HG02798 (cell line): ENCODE data around the gene SALL4.
"Not testable (repeated sequence)": the region's sequence is repeated elsewhere in the genome, so short reads cannot be mapped to it uniquely, and the experiment has no call there.

ENCODE experiments used
- ATAC-seq: cut with Tn5 transposase; IDR thresholded peaks from one replicate; pipeline ENCODE4 v1.9.1; 2021; ENCODE audit warnings: mild to moderate bottlenecking; ENCODE audit not compliant: unreplicated experiment, poor library complexity

The SALL4 gene

GRCh38 chr20:51803148-51803854, 980 bp upstream of the SALL4 start:
- no peak for ATAC-seq

DNA sequence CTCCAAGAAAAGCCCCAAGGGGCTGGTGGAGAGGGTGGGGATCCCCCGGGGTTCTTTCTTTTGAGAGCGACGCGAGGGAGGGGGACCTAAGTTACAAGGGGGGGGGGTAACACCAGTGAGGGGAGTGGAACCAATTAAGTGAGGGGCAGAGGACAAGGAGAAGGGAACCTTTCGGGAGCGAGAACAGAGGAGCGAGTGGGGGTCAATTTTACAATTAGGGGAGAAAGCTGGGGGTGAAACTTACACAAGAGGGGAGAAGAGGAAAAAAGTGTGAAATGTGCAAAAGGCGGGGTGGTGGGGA, 548 bp downstream of the SALL4 start:
- ATAC-seq, result no peak

DNA sequence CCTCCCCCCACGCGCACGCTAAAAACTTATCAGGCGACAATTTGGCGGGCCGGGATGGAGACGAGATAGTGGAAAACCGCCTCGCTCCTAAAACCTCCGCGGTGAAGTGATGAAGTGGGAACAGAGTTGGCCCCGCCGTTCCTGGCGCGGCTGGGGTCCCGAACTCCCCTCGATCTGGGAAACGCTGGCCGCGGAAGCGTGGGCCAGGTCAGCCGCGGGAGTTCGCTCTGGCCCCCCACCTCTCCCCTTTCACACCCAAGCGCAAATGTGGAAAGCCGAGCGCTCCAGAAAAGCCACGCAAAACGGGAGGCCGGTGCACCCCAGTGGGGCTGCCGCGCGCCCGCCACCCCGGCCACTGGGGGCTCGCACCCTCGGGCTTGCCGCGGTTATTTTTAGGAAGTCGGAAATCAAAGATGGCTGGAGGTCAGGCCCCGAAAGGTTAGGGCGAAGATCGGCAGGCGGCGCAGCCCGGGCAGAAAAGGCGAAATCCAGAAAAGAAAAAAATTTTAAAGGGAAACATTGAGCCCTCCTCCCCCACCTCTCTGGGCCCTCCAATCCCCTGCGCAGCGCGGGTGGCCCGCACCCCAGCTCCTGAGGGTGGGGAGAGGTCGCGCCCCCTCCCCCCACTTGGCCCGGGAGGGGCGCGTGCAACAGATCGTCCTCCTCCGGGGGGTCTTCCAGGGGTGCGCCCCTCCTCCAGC, 1.0 kb downstream of the SALL4 start:
- ATAC-seq, result no peak

DNA sequence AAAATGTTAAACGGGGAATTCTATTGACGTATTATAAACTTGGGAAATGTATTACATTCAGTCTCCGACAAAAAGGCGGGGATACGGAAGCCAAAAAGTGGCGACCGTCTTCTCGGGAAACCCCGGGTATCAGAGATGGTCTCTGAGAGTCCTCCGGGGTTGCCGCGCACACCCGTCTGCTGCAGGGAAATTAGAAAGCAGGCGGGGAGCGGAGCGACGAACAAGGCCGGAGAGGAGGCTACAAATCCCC, 1.5 kb downstream of the SALL4 start:
- ATAC-seq, result no peak

DNA sequence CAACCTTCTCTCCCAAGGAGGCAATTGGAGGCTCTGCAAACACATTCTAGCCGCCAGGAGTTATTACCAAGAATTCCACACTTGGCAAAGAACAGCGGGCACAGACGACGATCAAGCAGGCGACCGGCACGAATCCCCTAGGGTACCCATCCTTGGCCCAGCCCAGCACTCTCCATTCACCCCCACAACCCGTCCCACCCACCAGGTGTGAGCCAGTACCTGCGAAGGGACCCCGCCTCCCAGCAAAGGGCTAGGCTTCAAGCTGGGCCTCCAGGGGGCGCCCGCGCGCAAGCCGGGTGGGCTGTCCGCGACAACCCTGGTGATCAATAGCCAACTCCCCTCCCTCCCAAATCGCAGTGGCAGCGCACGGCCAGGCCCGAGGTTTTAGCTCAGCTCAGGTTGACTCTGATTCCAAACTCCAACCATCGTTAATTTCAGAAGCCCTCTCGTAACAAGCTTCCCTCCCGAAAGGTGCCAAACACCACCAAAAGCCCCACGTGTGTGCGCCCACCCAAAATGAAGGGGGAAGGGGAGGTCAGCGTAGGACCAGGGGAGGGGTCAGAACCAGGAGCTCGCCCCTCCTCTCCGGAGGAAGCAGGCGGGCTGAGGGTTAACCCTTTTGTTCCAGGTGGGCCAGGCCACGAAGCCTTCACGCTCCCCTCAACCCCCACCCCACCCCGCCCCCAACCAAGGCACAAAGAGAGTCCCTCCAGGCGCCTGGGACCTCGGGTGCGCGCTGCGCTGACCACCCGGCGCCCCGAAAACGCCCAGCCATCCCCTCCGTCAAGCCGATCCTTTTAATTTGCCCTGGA, 2.1 kb downstream of the SALL4 start:
- ATAC-seq, result no peak

DNA sequence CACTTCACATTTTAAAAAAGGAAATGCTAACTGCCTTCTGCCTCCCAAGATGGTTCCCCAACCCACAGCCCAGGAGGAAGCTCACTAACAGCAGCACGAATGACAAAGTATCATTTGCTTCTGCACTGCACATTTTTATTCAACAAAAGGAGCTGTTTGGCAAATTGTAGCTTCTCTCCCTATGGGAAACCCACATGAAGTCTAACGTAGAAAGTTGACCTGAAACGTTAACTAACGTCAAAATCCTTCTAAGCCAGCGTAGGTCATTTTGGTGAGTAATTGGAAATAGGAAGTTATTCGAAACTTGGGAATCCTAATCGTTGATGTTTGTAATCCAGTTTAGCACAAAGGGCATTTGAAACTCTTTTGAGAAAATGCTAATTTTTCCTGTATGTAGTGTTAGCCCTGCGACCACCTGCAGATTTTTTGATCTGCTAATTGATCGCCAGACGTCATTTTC, 2.9 kb downstream of the SALL4 start:
- ATAC-seq, result no peak

DNA sequence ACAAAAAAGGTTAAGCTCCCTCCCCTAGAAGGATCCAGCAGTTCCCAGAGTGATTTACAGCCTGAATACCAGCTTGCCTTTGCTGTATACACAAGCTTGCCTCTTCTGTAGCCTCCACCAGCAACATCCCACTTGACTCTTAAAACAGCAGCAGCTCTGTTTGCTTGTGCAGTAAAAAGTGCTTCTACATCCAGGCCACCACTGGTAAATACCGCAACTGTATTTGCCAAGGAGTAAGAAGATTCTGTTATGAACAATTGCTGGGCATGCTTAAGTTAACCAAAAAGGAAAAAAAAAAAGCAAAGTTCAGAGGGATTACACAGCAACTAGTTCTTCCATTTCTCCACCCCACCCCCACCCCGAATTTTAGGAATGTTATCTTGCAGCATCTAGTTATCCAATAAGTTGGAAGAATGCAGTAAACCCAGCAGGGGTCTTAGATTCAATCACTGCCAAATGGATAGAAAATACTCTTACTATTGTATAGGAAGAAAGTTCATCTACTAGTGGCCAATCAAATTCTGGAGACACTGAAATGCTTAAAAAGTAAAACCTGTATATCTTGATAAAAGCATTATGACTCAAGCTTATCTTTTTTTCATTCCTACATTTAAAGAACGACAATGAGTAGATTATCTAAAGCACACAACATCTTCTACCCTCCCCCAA, 4.8 kb downstream of the SALL4 start:
- no peak for ATAC-seq

- no peak for ATAC-seq
These were observed 6.0 kb downstream of the SALL4 start for GRCh38 chr20:51796340-51796739.

DNA sequence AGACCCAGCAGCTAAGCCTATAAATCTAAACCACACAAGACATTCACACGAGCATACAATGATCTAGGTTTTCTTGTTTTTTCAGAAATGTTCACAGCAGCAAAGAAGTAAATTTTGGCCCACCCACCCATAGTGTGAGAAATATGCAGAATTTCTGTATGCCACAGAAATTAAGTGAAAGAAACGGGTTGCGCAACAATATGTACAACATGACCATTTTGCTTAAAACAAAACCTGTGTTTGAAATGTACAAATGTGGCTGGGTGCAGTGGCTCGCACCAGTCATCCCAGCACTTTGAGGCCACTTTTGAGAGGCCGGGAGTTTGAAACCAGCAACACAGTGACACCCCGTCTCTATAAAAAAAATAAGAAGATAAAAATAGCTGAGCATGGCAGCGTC, 9.4 kb downstream of the SALL4 start:
- no peak for ATAC-seq

- no peak for ATAC-seq
These were observed 10.7 kb downstream of the SALL4 start for GRCh38 chr20:51791626-51792025.

DNA sequence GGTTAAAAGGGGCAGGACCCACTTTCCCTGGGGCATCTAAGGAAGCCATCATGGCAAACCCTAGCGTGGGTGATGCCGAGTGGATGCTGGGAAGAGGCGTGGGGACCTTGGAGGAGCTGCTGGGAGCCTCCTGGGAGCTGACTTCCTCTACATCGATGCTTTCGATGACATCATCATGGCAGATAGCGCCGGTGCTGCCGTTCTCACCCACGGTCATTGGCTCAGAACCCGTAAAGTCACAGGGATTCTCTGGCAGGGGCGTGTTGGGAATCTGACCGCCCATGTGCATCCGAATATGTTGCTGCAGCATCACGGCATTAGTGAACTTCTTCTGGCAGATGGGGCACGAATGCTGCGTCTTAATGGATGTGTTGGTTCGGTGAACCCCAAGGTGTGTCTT, 12.1 kb downstream of the SALL4 start:
- ATAC-seq, result no peak

DNA sequence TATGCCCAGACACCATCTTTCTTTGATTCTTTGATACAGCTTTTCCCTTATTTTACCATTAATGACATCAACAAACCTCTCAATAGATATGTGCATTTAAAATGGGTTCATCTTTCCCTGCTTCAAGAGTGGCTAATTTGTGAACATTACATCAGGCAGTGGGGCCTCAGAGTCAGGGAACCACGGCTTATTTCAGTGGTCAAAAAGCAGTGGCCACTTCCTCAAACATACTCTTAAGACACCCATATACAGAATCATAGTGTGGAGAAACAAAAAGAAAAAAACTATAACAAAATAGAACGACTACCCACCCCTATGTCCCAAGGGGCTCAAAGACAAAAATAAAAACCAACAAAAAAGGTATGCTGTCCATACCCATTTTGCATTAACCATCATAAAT, 12.9 kb downstream of the SALL4 start:
- ATAC-seq, result no peak

DNA sequence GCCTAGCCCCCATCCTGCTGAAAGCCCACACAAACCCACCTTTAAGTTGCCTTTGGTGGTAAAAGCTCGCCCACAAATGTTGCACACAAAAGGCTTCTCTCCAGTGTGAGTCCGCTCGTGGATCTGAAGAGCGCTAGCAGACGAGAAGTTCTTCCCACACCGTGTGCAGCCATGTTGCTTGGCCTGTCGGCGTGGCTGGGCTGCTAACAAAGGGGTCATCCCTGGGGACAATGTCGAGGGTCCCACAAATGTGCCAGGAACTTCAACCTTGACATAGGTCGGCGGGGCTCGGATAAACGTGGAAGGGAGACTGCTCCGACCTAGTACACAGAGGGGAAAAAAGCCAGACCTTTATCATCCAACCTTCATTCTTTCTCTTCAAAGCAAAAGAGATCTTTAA, 13.5 kb downstream of the SALL4 start:
- ATAC-seq, result no peak

- no peak for ATAC-seq
These were observed 18.0 kb downstream of the SALL4 start for GRCh38 chr20:51784299-51784698.

DNA sequence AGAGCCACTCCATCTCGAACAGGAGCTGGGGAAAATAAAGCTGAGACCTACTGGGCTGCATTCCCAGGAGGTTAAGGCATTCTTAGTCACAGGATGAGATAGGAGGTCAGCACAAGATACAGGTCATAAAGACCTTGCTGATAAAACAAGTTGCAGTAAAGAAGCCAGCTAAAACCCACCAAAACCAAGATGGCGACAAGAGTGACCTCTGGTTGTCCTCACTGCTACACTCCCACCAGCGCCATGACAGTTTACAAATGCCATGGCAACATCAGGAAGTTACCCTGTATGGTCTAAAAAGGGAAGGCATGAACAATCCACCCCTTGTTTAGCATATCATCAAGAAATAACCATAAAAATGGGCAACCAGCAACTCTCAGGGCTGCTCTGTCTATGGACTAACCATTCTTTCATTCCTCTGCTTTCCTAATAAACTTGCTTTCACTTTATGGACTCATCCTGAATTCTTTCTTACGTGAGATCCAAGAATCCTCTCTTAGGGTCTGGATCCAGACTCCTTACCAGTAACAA, 24.0 kb downstream of the SALL4 start:
- ATAC-seq, result not testable (repeated sequence)

- no peak for ATAC-seq
These were observed 27.1 kb downstream of the SALL4 start for GRCh38 chr20:51775241-51775640.

DNA sequence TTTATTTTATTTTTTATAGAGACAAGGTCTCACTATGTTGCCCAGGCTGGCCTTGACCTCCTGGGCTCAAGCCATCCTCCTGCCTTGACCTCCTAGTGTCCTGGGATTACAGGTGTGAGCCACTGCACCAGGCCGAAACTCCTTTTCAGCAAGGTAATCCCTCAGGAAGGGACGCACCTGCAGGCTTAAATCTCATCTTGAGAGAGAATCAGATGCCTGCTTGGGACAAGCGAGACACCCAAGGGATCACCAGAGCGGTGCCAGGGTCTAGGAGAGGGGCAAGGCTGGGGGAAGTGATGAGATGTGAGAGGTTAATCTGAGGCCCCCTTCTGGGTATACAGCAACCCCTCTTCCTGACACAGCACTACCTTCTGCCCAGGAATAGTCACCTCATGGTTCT, 30.1 kb downstream of the SALL4 start:
- no peak for ATAC-seq

DNA sequence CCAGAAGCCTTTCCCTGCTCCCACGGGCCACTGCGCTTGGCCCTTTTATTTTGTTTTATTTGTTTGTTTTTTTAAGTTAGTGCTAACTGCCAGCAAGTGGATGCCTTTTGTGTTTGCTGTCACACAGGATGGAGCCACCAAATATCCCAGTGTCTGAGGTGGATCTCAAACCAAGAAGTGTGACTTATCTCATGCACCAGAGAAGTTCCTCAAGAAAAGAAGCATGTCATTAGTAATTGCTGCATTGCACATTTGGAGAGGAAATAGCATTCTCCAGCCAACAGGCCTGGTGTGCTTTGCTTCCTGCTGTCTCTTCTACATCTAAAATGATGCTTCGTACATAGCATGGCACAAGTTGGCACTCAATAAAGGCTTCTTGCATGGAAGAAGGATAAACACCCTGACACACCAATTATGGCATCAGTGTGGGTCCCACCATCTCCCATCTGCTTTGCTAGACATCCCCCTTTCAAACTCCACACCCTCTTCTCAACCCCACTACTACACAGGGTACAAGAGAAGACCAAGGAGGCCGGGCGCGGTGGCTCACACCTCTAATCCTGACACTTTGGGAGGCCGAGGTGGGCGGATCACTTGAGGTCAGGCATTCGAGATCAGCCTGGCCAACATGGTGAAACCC, 32.2 kb downstream of the SALL4 start:
- ATAC-seq, result no peak

DNA sequence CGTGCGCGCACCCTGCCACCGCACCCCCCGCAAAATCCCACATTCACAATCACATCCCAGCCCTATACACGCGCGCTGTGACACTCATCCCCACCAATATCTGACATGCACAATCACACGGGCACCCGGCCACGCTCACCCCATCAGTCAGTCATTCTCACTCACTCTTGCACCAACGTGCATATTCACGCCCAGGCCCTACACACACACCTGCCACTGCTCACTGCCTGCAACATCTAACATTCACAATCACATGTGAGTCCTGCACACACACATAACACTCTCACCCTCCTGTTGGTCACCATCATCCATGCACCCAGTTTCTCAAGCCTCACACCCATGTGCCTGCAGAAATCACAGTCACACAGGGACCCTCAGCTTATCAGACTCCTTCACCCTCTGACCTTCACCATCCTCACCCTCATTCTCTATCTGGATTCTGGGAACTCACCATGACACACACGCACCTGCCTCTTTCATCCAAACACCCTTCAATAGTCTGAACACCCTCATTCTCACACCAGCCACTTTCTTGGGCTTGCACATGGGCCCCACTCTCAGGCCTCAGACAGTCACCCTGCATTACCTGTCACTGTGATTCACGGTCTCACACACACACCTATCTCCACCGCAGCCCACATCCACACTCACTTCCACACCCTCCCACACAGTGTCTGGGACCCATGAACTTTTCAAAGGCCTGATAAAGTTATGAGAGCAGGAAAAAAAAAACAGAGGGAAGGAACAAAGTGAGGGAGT, 33.4 kb downstream of the SALL4 start:
- ATAC-seq, result no peak
